Measurements from ENCODE around the gene TPGS2.
"Not testable (repeated sequence)": the region's sequence is repeated elsewhere in the genome, so short reads cannot be mapped to it uniquely, and the experiment has no call there.

TPGS2 gene

DNA sequence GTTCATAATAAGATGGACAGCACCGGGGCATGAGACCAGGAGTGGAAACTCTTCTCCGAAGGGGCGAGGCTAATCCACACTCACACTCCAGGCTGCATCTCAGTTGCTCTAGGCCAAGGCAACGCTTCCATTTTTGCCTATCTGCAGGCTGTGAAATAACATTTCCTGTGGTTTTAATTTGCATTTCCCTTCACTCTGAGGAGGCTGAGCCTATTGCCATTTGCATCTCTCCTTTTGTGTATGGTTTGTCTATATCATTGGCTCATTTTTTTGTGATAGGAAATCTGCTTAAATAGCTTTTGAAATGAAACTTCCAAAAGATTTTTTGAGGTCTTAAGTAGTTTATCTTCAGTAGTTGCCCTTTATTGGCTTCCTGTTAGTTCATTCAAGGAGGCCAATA is 57.6 kb downstream of the TPGS2 start:
- Mint-ChIP-seq H3K4me1 (peaks cover 22% of the 10 kb centered on the region), H3K36me3 (ENCODE audit: low read depth) (peaks cover 5% of the 10 kb centered on the region), H3K27me3 (ENCODE audit: low read depth) (peaks cover 14% of the 10 kb centered on the region), H3K27ac (peak overlapping the region in 2 of 3 experiments; percentile 47 to 53), H3K4me3 (no peak overlapping the region), H3K9me3 (no peaks in the 10 kb centered on the region)
- TF ChIP-seq, protein P1, sequence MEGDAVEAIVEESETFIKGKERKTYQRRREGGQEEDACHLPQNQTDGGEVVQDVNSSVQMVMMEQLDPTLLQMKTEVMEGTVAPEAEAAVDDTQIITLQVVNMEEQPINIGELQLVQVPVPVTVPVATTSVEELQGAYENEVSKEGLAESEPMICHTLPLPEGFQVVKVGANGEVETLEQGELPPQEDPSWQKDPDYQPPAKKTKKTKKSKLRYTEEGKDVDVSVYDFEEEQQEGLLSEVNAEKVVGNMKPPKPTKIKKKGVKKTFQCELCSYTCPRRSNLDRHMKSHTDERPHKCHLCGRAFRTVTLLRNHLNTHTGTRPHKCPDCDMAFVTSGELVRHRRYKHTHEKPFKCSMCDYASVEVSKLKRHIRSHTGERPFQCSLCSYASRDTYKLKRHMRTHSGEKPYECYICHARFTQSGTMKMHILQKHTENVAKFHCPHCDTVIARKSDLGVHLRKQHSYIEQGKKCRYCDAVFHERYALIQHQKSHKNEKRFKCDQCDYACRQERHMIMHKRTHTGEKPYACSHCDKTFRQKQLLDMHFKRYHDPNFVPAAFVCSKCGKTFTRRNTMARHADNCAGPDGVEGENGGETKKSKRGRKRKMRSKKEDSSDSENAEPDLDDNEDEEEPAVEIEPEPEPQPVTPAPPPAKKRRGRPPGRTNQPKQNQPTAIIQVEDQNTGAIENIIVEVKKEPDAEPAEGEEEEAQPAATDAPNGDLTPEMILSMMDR (IDR thresholded peaks at IDR 0.05; ENCODE audit: unreplicated experiment in 3 of 3) = no peak

- Mint-ChIP-seq H3K4me3 (no peak overlapping the region), H3K4me1 (peaks cover 22% of the 10 kb centered on the region), H3K27ac (peak overlapping the region in 2 of 3 experiments; percentile 47 to 53), H3K36me3 (ENCODE audit: low read depth) (peaks cover 5% of the 10 kb centered on the region), H3K27me3 (ENCODE audit: low read depth) (peaks cover 9% of the 10 kb centered on the region), H3K9me3 (no peaks in the 10 kb centered on the region)
- TF ChIP-seq, protein P1 (IDR thresholded peaks at IDR 0.05; ENCODE audit: unreplicated experiment in 3 of 3) = no peak
Observed at GRCh38 chr18:36770315-36770946, 58.4 kb downstream of the TPGS2 start.

DNA sequence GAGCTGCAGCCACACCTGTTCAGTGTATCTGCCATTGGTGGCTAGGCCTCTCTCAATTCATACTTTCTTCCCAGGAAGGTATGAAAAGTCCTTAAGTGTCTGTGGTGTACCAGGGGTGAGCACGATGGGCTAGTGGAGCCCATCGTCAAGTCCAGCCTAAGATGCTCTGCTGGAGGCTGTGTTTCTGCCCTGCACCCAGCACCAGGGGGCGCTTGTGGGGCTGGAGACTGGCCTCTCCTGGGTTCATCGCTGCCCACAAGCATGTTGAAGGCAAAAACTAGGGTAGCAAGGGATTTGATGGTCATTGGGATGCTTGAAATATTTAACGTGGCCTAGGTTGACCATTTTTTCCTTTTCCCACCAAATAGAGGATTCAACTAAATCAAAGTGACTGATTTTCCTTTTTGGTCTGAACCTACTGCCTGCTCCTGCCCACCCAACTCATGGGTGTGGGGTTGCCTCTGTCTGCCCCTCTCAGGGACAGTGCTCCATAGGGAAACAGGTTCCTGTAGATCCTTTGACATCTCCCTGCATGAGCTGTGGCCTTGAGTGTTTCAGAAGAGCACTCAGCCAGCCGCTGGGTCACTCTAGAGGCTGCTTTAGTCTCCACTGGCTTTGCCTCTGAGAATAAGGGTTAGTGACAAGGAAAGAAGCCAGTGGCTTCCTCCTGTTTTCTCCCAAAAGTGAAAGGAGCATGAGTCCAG is 59.0 kb downstream of the TPGS2 start:
- Mint-ChIP-seq H3K27ac (no peak overlapping the region), H3K27me3 (ENCODE audit: low read depth) (peaks cover 9% of the 10 kb centered on the region), H3K4me3 (no peak overlapping the region), H3K4me1 (peaks cover 22% of the 10 kb centered on the region), H3K9me3 (no peaks in the 10 kb centered on the region), H3K36me3 (ENCODE audit: low read depth) (peaks cover 5% of the 10 kb centered on the region)
- TF ChIP-seq, protein P1 (IDR thresholded peaks at IDR 0.05; ENCODE audit: unreplicated experiment in 3 of 3) = no peak

DNA sequence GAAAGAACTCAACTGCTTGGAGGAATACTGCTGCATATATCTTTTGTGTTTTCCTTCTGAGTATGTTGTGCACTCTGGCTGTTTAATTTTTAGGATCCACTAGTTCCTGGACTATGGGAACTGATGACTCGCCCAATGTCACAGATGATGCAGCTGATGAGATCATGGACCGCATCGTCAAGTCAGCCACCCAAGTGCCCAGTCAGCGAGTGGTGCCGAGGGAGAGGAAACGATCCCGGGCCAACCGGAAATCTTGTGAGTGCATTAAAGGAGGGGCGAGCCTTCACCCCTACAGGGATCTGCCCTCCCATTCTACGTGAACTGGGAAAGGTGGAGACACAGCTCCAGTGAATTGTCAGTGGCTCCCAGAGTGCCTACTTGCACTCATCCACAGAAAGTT is 59.6 kb downstream of the TPGS2 start:
- peaks cover 9% of the 10 kb centered on the region for H3K27me3 Mint-ChIP-seq (ENCODE audit: low read depth)
- TF ChIP-seq, protein P1 (IDR thresholded peaks at IDR 0.05; ENCODE audit: unreplicated experiment in 3 of 3) = no peak
- no peaks in the 10 kb centered on the region for H3K9me3 Mint-ChIP-seq
- peaks cover 5% of the 10 kb centered on the region for H3K36me3 Mint-ChIP-seq (ENCODE audit: low read depth)
- peaks cover 22% of the 10 kb centered on the region for H3K4me1 Mint-ChIP-seq
- no peak overlapping the region for H3K4me3 Mint-ChIP-seq
- H3K27ac Mint-ChIP-seq = no peak overlapping the region

GRCh38 chr18:36766836-36767235 is 62.0 kb downstream of the TPGS2 start:
- no peak overlapping the region for H3K27ac Mint-ChIP-seq
- TF ChIP-seq, protein P1 (IDR thresholded peaks at IDR 0.05; ENCODE audit: unreplicated experiment in 3 of 3) = no peak
- peaks cover 9% of the 10 kb centered on the region for H3K27me3 Mint-ChIP-seq (ENCODE audit: low read depth)
- H3K36me3 Mint-ChIP-seq (ENCODE audit: low read depth) = peaks cover under 1% of the 10 kb centered on the region
- H3K4me1 Mint-ChIP-seq = peaks cover 11% of the 10 kb centered on the region
- no peaks in the 10 kb centered on the region for H3K9me3 Mint-ChIP-seq
- H3K4me3 Mint-ChIP-seq = no peak overlapping the region

- H3K27me3 Mint-ChIP-seq (ENCODE audit: low read depth); H3K4me1 Mint-ChIP-seq; H3K9me3 Mint-ChIP-seq; H3K4me3 Mint-ChIP-seq; H3K27ac Mint-ChIP-seq; H3K36me3 Mint-ChIP-seq (ENCODE audit: low read depth): not testable (repeated sequence)
Observed at GRCh38 chr18:36762965-36763364, 65.8 kb downstream of the TPGS2 start.
